ENCODE measurements around the gene CYBC1. TPM values are rescaled to one million over a fixed set of nuclear protein-coding genes. Genes with fewer than 3 reads are reported as not detected.
A peak's percentile ranks its signal among the peaks of the same experiment; 100 is the strongest.

Gene CYBC1
- total RNA-seq, 1 donor, result 72.4 TPM

- Histone ChIP-seq H4K20me1 (ENCODE audit: insufficient read depth, low read length) (peaks cover 5% of the 10 kb centered on the region), H3K4me1 (ENCODE audit: insufficient read depth, low read length) (no peaks in the 10 kb centered on the region), H3K79me2 (ENCODE audit: insufficient read depth, low read length) (no peaks in the 10 kb centered on the region), H3K36me3 (ENCODE audit: insufficient read depth, low read length) (no peaks in the 10 kb centered on the region), H3K27me3 (ENCODE audit: insufficient read depth, low read length) (no peaks in the 10 kb centered on the region), H3K27ac (ENCODE audit: low read depth, low read length) (no peak overlapping the region), H3K4me3 (ENCODE audit: insufficient read depth, low read length) (no peak overlapping the region), H2AFZ (ENCODE audit: low read length) (no peak overlapping the region), H3K9me3 (ENCODE audit: low read depth, low read length) (no peaks in the 10 kb centered on the region), H3K4me2 (ENCODE audit: insufficient read depth, low read length) (no peak overlapping the region)
- TF ChIP-seq, protein P1, sequence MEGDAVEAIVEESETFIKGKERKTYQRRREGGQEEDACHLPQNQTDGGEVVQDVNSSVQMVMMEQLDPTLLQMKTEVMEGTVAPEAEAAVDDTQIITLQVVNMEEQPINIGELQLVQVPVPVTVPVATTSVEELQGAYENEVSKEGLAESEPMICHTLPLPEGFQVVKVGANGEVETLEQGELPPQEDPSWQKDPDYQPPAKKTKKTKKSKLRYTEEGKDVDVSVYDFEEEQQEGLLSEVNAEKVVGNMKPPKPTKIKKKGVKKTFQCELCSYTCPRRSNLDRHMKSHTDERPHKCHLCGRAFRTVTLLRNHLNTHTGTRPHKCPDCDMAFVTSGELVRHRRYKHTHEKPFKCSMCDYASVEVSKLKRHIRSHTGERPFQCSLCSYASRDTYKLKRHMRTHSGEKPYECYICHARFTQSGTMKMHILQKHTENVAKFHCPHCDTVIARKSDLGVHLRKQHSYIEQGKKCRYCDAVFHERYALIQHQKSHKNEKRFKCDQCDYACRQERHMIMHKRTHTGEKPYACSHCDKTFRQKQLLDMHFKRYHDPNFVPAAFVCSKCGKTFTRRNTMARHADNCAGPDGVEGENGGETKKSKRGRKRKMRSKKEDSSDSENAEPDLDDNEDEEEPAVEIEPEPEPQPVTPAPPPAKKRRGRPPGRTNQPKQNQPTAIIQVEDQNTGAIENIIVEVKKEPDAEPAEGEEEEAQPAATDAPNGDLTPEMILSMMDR (IDR thresholded peaks at IDR 0.05; ENCODE audit: extremely low read depth, low read depth, low read length), result no peak
- peak; percentile 87 for DNase-seq (ENCODE audit: insufficient read length, low spot score, missing footprints)
Measured at GRCh38 chr17:82435601-82436583, 14.7 kb downstream of the CYBC1 start.

GRCh38 chr17:82435103-82435502 lies 15.4 kb downstream of the CYBC1 start:
- no peak overlapping the region for H3K4me2 ChIP-seq (ENCODE audit: insufficient read depth, low read length)
- H3K9me3 ChIP-seq (ENCODE audit: low read depth, low read length), result no peaks in the 10 kb centered on the region
- no peaks in the 10 kb centered on the region for H3K4me1 ChIP-seq (ENCODE audit: insufficient read depth, low read length)
- no peaks in the 10 kb centered on the region for H3K79me2 ChIP-seq (ENCODE audit: insufficient read depth, low read length)
- TF ChIP-seq, protein P1 (IDR thresholded peaks at IDR 0.05; ENCODE audit: extremely low read depth, low read depth, low read length), result no peak
- DNase-seq (ENCODE audit: insufficient read length, low spot score, missing footprints), result peak; percentile 94
- H3K27ac ChIP-seq (ENCODE audit: low read depth, low read length), result no peak overlapping the region
- no peak overlapping the region for H2AFZ ChIP-seq (ENCODE audit: low read length)
- H3K36me3 ChIP-seq (ENCODE audit: insufficient read depth, low read length), result no peaks in the 10 kb centered on the region
- peaks cover 3% of the 10 kb centered on the region for H4K20me1 ChIP-seq (ENCODE audit: insufficient read depth, low read length)
- H3K27me3 ChIP-seq (ENCODE audit: insufficient read depth, low read length), result no peaks in the 10 kb centered on the region
- H3K4me3 ChIP-seq (ENCODE audit: insufficient read depth, low read length), result no peak overlapping the region

DNA sequence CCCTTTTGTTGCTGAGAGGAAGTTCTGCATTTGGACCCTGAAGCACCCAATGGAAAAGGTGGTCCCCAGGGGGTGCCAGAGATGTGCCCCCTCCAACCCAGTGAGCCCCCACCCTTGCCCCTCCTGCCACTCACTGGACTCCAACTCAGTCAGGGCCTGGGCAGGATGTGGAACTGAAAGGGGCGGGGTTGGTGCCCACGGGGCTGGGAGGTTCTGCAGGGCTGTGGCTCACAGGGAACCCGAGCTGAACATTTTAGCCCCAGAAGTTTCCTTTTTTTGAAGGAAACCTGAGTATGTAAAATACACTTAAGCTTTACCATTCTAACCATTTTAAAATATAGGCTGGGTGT lies 16.4 kb downstream of the CYBC1 start:
- Histone ChIP-seq H3K4me1 (ENCODE audit: insufficient read depth, low read length) (no peaks in the 10 kb centered on the region), H3K27me3 (ENCODE audit: insufficient read depth, low read length) (no peaks in the 10 kb centered on the region), H3K79me2 (ENCODE audit: insufficient read depth, low read length) (no peaks in the 10 kb centered on the region), H3K4me3 (ENCODE audit: insufficient read depth, low read length) (no peak overlapping the region), H3K27ac (ENCODE audit: low read depth, low read length) (no peak overlapping the region), H3K4me2 (ENCODE audit: insufficient read depth, low read length) (no peak overlapping the region), H4K20me1 (ENCODE audit: insufficient read depth, low read length) (no peaks in the 10 kb centered on the region), H3K36me3 (ENCODE audit: insufficient read depth, low read length) (no peaks in the 10 kb centered on the region), H3K9me3 (ENCODE audit: low read depth, low read length) (no peaks in the 10 kb centered on the region), H2AFZ (ENCODE audit: low read length) (no peak overlapping the region)
- TF ChIP-seq, protein P1 (IDR thresholded peaks at IDR 0.05; ENCODE audit: extremely low read depth, low read depth, low read length), result no peak
- peak; percentile 70 for DNase-seq (ENCODE audit: insufficient read length, low spot score, missing footprints)

GRCh38 chr17:82433560-82434215 lies 16.9 kb downstream of the CYBC1 start:
- Histone ChIP-seq H3K36me3 (ENCODE audit: insufficient read depth, low read length) (no peaks in the 10 kb centered on the region), H3K9me3 (ENCODE audit: low read depth, low read length) (no peaks in the 10 kb centered on the region), H3K27me3 (ENCODE audit: insufficient read depth, low read length) (no peaks in the 10 kb centered on the region), H3K4me3 (ENCODE audit: insufficient read depth, low read length) (no peak overlapping the region), H3K4me1 (ENCODE audit: insufficient read depth, low read length) (no peaks in the 10 kb centered on the region), H3K79me2 (ENCODE audit: insufficient read depth, low read length) (no peaks in the 10 kb centered on the region), H3K4me2 (ENCODE audit: insufficient read depth, low read length) (no peak overlapping the region), H4K20me1 (ENCODE audit: insufficient read depth, low read length) (no peaks in the 10 kb centered on the region), H2AFZ (ENCODE audit: low read length) (no peak overlapping the region), H3K27ac (ENCODE audit: low read depth, low read length) (no peak overlapping the region)
- TF ChIP-seq, protein P1 (IDR thresholded peaks at IDR 0.05; ENCODE audit: extremely low read depth, low read depth, low read length), result no peak
- DNase-seq (ENCODE audit: insufficient read length, low spot score, missing footprints), result peak; percentile 85
